Body of pancreas (tissue), 4 donors: ENCODE measurements around the gene PRCC. TPM values are rescaled to one million over a fixed set of nuclear protein-coding genes. Genes with fewer than 3 reads are reported as not detected.

Source experiments
- ATAC-seq: fragments of 150-250 bp; one replicate; pipeline ENCODE4 v1.9.1; 2016
- DNase-seq, 4 donors: peaks; one replicate each; pipeline ENCODE4 v3.0.0-alpha.2; 2019
- H3K27ac ChIP-seq, 4 donors: fragments of 200-600 bp; sonication (generic); 1 replicate in 3 of 4; 2 replicates in 1 of 4; pipeline versions ENCODE4 v1.5.1 to v1.6.1; 2016 to 2019; ENCODE audit warnings: mild to moderate bottlenecking in 1 of 4, mixed read lengths in 1 of 4, moderate library complexity in 1 of 4
- H3K27me3 ChIP-seq, 2 donors: fragments of 200-600 bp; sonication (generic); one replicate each; pipeline ENCODE4 v1.6.0; 2016; ENCODE audit warnings: mild to moderate bottlenecking in 1 of 2
- H3K36me3 ChIP-seq, 2 donors: fragments of 200-600 bp; sonication (generic); replicated peaks in 1 of 2; 2 replicates each; pipeline ENCODE4 v1.5.1; 2016; ENCODE audit warnings: low read depth in 2 of 2; ENCODE audit not compliant: insufficient read depth in 1 of 2
- H3K4me1 ChIP-seq: fragments of 200-600 bp; sonication (generic); one replicate; pipeline ENCODE4 v1.6.0; 2016
- H3K4me3 ChIP-seq, 2 donors: fragments of 200-600 bp; sonication (generic); 1 replicate in 1 of 2; 2 replicates in 1 of 2; pipeline ENCODE4 v1.5.1; 2016 to 2019
- H3K9me3 ChIP-seq, 3 donors: fragments of 200-600 bp; sonication (generic); 1 replicate in 2 of 3; 2 replicates in 1 of 3; pipeline ENCODE4 v1.5.1; 2016
- CTCF ChIP-seq, 7 experiments: fragments of 450-650 bp in 4 of 7; fragments of 200-600 bp in 3 of 7; sonication (generic) in 3 of 7; IDR thresholded peaks; one replicate each; pipeline ENCODE4 v1.5.1; 2016 to 2019; ENCODE audit warnings: antibody characterized with exemption in 7 of 7
- POLR2A ChIP-seq, 3 donors: fragments of 450-650 bp; IDR thresholded peaks; one replicate each; pipeline ENCODE4 v1.6.1; 2016; ENCODE audit warnings: antibody characterized with exemption in 3 of 3, mild to moderate bottlenecking in 2 of 3
- WGBS, 2 donors: methylation state at CpG; one replicate each; pipeline ENCODE4 v1.1.5; 2017; 5-methylcytosine and 5-hydroxymethylcytosine counted together
- intact Hi-C: fragments of 100-400 bp; cut with DNase I; formaldehyde crosslinking; loops from one replicate; pipeline ENCODE4 v1.15.1; 2023
- total RNA-seq, 2 donors: library from RNA; depleted of rRNA; stranded (reverse); fragments of >200 nt; gene quantifications; one replicate each; pipeline ENCODE4 v1.1.0, GENCODE V29; 2016

Gene PRCC
- total RNA-seq, 2 donors from 2014 or later = 19.2 to 28.3 TPM

GRCh38 chr1:156745881-156746280 lies 21.5 kb upstream of the PRCC start:
- Histone ChIP-seq H3K4me1 (peaks cover 61% of the 10 kb centered on the region), H3K36me3 (peaks cover 0 to 8% of the 10 kb centered on the region in 2 donors), H3K4me3 (no peak overlapping the region), H3K27ac (peak overlapping the region in 3 of 4 donors; percentile 92 to 99 (median 98)), H3K9me3 (no peaks in the 10 kb centered on the region), H3K27me3 (no peaks in the 10 kb centered on the region)
- TF ChIP-seq CTCF (IDR thresholded peaks at IDR 0.05) (no peak), POLR2A (IDR thresholded peaks at IDR 0.05) (no peak)
- ATAC-seq (no peak), DNase-seq (no peak)
- intact Hi-C loops = no loop called here
- 43 to 44% methylated on average over 3 of the region's 3 CpGs for WGBS, 2 donors

GRCh38 chr1:156746406-156746727 lies 21.0 kb upstream of the PRCC start:
- H3K36me3 ChIP-seq = peaks cover 0 to 8% of the 10 kb centered on the region in 2 donors
- intact Hi-C loops = no loop called here
- DNase-seq = no peak
- H3K27me3 ChIP-seq = no peaks in the 10 kb centered on the region
- TF ChIP-seq POLR2A (IDR thresholded peaks at IDR 0.05) (no peak), CTCF (IDR thresholded peaks at IDR 0.05) (no peak)
- no peaks in the 10 kb centered on the region for H3K9me3 ChIP-seq
- no peak for ATAC-seq
- no peak overlapping the region for H3K4me3 ChIP-seq
- 32 to 61% methylated on average over 2 to 9 of the region's 9 CpGs for WGBS, 2 donors
- peaks cover 59% of the 10 kb centered on the region for H3K4me1 ChIP-seq
- H3K27ac ChIP-seq = peak overlapping the region; percentile 92 to 99 (median 98)

- peak; percentile 55 for ATAC-seq
- intact Hi-C loops = no loop called here
- no peak overlapping the region for H3K4me3 ChIP-seq
- peaks cover 0 to 8% of the 10 kb centered on the region in 2 donors for H3K36me3 ChIP-seq
- no peaks in the 10 kb centered on the region for H3K27me3 ChIP-seq
- 1 to 2% methylated on average over 8 to 24 of the region's 29 CpGs for WGBS, 2 donors
- peak overlapping the region; percentile 92 to 99 (median 98) for H3K27ac ChIP-seq
- DNase-seq = peak; percentile 93 to 97 (median 95)
- TF ChIP-seq CTCF (IDR thresholded peaks at IDR 0.05) (peak in 4 of 7 experiments; percentile 14 to 36 (median 26)), POLR2A (IDR thresholded peaks at IDR 0.05) (peak; percentile 58 to 73 (median 73))
- peaks cover 53% of the 10 kb centered on the region for H3K4me1 ChIP-seq
- H3K9me3 ChIP-seq = no peaks in the 10 kb centered on the region
Observed at GRCh38 chr1:156746728-156747631, 20.4 kb upstream of the PRCC start.

GRCh38 chr1:156747742-156748669 lies 19.3 kb upstream of the PRCC start:
- 11 to 12% methylated on average over 8 of the region's 8 CpGs for WGBS, 2 donors
- no peak for ATAC-seq
- Histone ChIP-seq H3K27me3 (no peaks in the 10 kb centered on the region), H3K4me3 (no peak overlapping the region), H3K36me3 (peaks cover 0 to 3% of the 10 kb centered on the region in 2 donors), H3K27ac (peak overlapping the region; percentile 92 to 99 (median 98)), H3K4me1 (peaks cover 58% of the 10 kb centered on the region), H3K9me3 (no peaks in the 10 kb centered on the region)
- TF ChIP-seq POLR2A (IDR thresholded peaks at IDR 0.05) = no peak
- intact Hi-C loops = no loop called here
- DNase-seq = peak in 2 of 4 donors; percentile 13 to 15
